Mononuclear cell (primary cell): Measurements from ENCODE around the gene BARHL1. TPM values are rescaled to one million over a fixed set of nuclear protein-coding genes. Genes with fewer than 3 reads are reported as not detected.
"Not testable (repeated sequence)": the region's sequence is repeated elsewhere in the genome, so short reads cannot be mapped to it uniquely, and the experiment has no call there.

Experiments
- H3K27me3 ChIP-seq: 2 replicates; pipeline ENCODE4 v1.6.0; 2011; ENCODE audit warnings: low read length, control low read depth; ENCODE audit not compliant: insufficient read depth
- H3K4me1 ChIP-seq: 2 replicates; pipeline ENCODE4 v1.5.1; 2011; ENCODE audit warnings: mild to moderate bottlenecking, low read length, control low read depth; ENCODE audit not compliant: insufficient read depth
- H3K4me3 ChIP-seq: 2 replicates; pipeline ENCODE4 v1.5.1; 2011; ENCODE audit warnings: mild to moderate bottlenecking, low read length, moderate library complexity
- H3K9me3 ChIP-seq: 2 replicates; pipeline ENCODE4 v1.5.1; 2011; ENCODE audit warnings: low read depth, mild to moderate bottlenecking, control low read depth, low read length
- total RNA-seq: library from RNA; depleted of rRNA; stranded (reverse); fragments of >200 nt; gene quantifications from one replicate; pipeline ENCODE4 v1.2.3, GENCODE V29; 2012

Gene BARHL1
- total RNA-seq, 1 donor, result not detected

DNA sequence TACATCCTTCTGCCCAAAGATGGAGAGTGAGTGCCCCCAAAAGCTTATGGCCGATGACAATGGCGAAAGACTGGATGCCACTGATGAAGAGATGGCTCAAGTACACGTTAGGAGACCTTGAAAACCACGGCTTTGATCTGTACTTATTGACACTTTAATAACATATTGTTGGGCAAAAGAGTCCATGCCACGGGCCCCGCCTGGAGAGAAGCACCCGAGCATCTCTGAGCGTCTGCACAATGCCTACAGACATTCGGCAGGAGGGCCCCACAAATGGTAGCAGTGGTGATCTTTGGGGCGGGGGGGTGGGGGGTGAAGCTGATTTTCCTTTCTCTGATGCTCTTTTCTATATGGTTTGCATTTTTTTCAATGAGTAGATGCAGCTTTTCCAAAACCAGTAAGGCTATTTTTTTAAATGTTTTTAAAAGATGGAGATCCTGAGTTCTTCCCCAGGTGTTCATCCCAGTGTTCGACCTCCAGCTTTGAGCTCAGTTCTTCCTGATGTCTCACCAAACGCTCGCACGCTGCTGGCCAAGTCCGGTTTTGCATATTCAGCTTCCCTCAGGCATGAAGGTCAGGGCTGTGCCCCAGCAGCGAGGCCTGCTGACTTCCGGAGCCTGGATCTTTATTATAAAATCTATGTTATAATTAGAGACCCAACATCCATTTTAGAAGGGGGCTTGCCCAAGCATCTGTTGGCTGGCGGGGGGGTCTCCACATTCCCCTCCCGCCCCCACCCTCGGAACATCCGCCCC, 34.3 kb upstream of the BARHL1 start:
- Histone ChIP-seq H3K27me3 (no peaks in the 10 kb centered on the region), H3K4me3 (no peak overlapping the region), H3K4me1 (no peaks in the 10 kb centered on the region), H3K9me3 (no peaks in the 10 kb centered on the region)

DNA sequence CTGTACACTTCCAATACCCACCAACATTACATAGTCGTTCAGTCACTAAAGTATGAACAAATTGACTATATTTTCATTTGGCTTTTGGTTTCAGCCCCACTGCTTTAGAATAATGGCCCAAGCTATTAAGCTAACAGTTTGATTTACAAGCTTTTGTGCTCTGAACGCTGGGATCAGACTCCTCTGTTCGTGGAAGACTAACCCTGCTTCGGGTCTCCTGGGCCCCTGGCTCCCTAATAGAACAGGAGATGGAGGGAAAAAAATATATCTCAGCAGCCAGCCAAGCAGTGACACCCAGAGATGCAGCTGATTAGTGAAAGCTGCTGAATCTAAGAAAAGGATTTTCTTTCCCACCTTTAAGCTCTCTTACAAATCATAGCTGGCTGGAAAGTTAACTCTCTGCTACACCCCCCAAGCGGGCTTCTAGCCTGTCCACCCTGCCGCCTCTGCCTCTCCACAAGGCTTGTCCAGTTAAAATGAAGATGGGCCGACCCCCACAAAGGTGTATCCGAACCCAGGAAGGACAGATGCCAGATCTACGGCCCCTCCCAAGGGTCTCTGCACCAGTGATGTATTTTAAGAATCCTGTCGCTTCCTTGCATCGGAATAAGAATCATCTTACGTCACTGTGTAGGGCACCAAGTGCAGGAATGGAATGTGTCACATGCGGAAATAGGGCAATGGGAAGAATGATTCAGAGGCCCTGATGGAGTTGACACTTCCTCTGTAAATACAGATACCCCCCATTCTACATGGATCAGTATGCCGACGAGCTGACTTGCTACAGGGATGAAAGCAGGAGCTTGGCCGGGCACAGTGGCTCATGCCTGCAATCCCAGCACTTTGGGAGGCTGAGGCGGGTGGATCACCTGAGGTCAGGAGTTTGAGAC, 33.4 kb upstream of the BARHL1 start:
- Histone ChIP-seq H3K9me3 (no peaks in the 10 kb centered on the region), H3K27me3 (no peaks in the 10 kb centered on the region), H3K4me3 (no peak overlapping the region), H3K4me1 (no peaks in the 10 kb centered on the region)

DNA sequence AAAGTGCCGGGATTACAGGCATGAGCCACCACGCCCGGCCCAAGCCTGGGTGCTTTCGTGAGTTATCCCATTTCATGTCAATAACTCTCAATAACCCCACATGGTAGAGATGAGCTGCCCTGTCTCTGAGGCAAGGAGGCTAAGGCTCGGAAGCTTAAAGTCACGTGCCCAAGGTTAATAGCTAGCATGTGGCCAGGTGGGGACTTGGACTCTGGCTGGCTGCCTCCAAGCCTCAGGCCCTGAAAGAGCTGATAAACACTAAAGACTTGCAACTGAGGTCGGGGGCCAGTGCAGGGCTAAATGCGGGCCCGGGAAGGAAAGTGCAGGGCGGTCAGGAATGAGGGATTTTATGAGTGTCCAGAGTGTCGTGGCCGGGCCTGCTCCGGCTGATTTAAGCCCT, 30.9 kb upstream of the BARHL1 start:
- no peak overlapping the region for H3K4me3 ChIP-seq
- no peaks in the 10 kb centered on the region for H3K9me3 ChIP-seq
- no peaks in the 10 kb centered on the region for H3K27me3 ChIP-seq
- H3K4me1 ChIP-seq, result no peaks in the 10 kb centered on the region

DNA sequence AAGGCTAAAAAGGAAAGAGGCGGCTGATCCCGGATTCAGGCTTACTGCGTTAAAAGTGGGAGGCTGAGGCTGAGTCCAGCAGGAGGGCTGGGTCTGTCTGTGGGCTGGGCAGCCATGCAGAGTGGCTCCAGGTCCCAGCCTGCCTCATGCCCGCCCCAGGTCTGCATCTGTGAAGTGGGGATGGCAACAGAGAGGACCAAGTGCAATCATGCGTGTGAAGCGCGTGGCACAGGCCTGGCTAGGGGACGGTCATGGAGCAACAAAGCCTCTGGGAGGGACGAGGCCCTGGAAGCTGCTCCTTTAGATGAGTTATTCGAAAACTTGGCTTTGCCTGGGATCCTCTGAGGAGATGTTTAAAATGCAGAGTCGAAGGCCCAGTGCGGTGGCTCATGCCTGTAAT, 30.4 kb upstream of the BARHL1 start:
- Histone ChIP-seq H3K4me1 (no peaks in the 10 kb centered on the region), H3K9me3 (no peaks in the 10 kb centered on the region), H3K4me3 (no peak overlapping the region), H3K27me3 (no peaks in the 10 kb centered on the region)

DNA sequence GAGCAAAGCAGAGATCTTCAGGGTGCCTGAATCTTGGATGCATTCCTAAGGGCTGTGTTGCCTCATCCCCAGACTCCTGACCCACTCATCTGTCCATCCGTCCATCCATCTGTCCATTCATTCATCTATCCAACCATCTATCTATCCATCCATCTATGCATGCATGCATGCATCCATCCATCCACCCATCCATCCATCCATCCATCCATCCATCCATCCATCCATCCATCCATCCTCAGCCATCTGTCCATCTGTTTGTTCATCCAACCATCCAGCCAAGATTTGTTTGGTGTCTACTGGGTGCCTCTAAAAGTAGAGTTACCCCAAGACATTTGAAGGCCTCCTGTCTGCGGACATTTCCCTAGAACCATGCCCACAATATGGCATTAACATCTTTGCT, 27.7 kb upstream of the BARHL1 start:
- H3K4me3 ChIP-seq, result no peak overlapping the region
- H3K9me3 ChIP-seq, result no peaks in the 10 kb centered on the region
- H3K4me1 ChIP-seq, result no peaks in the 10 kb centered on the region
- H3K27me3 ChIP-seq, result no peaks in the 10 kb centered on the region

DNA sequence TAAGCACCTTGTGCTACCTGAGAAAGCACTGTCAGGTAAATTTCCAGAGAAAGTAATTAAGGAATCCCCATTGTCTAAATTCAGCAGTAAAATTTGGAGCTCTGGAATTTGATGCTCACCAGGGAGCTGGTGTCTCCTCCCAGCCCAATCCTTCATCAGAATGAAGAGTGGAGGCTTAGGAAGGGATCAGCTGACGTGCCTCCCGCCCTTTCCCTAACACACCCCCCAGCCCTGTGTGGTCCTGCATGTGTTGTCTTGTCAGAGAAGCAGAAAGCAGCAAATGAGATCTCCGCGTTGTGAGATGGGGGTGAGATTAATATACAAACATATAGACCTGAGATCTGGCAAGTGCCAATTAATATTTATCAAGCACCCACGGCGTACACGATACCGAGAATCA, 26.9 kb upstream of the BARHL1 start:
- Histone ChIP-seq H3K27me3 (no peaks in the 10 kb centered on the region), H3K9me3 (no peaks in the 10 kb centered on the region), H3K4me3 (no peak overlapping the region), H3K4me1 (no peaks in the 10 kb centered on the region)

DNA sequence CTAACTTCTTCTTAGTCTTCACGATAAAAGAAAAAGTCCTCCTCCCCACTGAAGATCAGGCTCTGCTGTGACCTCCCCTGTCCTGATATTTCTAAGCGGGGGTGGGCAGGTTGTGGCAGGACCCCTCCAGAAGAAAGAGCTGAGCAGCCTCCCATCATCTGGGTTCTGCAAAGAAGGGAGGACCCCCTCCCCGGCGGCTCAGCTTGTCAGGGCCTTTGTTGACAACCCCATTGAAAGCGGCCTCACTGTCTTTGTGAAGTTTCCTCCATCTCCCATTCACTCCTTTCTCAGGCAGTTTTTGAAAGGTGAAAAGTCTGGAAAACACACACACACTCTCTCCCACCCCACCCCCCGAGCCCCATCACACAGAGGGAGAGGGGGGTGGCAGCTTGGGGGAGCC, 26.2 kb upstream of the BARHL1 start:
- H3K9me3 ChIP-seq, result no peaks in the 10 kb centered on the region
- H3K4me3 ChIP-seq, result no peak overlapping the region
- H3K4me1 ChIP-seq, result no peaks in the 10 kb centered on the region
- no peaks in the 10 kb centered on the region for H3K27me3 ChIP-seq

DNA sequence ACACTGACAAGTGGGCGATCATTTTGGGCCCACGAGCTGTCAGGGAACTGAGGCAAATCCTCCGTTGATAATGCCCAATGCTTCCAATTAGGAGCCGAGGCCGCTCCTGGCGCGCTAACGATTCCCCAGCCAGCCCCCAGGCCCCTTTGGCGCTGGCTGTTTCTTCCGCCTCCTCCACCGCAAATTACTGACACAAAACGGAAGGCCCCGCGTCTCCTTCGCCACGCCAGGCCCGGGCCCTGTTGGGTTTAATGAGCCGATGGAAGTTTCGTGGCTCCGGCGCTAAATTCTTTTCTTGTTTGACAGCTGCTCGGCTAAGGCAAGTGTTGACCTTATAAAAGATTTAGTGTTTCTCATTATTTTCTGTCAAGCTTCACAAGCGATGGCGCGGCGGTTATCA, 25.7 kb upstream of the BARHL1 start:
- H3K9me3 ChIP-seq, result no peaks in the 10 kb centered on the region
- H3K4me3 ChIP-seq, result no peak overlapping the region
- H3K27me3 ChIP-seq, result no peaks in the 10 kb centered on the region
- no peaks in the 10 kb centered on the region for H3K4me1 ChIP-seq

DNA sequence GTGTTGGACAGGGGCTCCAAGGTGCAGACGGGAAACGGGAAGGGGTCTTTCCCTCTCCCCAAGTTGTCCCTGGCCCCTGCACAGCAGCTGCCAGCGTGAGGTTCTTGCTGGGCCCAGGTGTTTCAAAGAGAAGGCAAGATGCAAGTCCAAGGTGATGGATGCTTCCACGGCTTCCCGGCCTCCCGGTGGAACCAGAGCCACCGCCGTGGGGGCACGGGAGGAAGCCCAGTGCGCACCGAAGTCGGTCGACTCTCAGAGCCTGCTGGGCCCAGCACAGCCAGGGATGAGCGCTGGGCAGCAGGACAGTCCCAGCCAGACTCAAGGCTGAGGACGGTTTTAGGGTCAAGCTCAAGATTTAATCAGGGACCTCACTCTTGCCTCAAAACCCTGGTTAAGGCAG, 25.2 kb upstream of the BARHL1 start:
- Histone ChIP-seq H3K27me3 (no peaks in the 10 kb centered on the region), H3K4me1 (no peaks in the 10 kb centered on the region), H3K4me3 (no peak overlapping the region), H3K9me3 (no peaks in the 10 kb centered on the region)

DNA sequence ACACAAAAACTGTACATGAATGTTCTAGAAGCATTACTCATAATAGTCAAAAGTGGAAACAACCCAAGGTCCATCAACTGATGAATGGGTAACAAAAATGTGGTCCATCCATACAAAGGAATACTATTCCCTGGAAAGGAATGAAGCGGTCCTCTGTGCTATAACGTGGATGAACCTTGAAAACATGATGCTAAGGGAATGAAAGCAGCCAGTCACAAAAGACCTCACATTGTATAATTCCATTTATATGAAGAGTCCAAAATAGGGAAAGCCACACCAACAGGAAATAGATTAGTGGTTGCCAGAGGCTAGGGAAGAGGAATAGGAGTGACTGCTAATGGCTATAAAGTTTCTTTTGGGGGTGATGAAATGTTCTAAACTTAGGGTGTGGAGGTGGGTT, 22.7 kb upstream of the BARHL1 start:
- H3K4me1 ChIP-seq, result no peaks in the 10 kb centered on the region
- H3K9me3 ChIP-seq, result no peaks in the 10 kb centered on the region
- no peaks in the 10 kb centered on the region for H3K27me3 ChIP-seq
- no peak overlapping the region for H3K4me3 ChIP-seq

DNA sequence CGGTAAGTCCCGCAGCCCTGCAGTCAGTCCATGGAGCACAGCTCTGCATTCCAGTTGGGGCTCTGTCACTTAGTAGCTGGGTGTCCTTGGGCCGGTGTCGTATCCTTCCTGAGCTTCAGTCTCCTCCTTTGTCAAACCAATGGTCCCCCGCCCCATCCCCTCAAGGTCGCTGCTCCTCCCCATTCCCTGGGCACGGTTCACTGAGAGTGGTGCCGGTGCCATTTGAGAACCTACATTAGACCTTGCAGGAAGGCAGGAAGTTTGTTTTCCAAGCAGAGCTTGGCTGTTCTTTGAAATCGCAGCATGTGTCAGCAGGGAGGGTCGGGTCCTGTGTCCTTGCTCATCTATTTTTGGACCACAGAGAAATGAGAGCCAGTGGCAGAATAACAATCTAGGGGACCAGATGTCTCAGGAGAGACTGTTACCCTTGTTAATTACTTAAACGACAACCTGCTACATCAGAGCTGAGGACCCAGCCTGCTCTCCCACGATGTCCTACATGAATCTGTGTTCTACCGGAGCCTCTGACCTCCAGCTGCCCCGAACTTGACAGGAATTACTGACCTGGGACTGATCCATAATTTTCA, 21.7 kb upstream of the BARHL1 start:
- Histone ChIP-seq H3K27me3 (no peaks in the 10 kb centered on the region), H3K4me3 (no peak overlapping the region), H3K4me1 (no peaks in the 10 kb centered on the region), H3K9me3 (no peaks in the 10 kb centered on the region)

DNA sequence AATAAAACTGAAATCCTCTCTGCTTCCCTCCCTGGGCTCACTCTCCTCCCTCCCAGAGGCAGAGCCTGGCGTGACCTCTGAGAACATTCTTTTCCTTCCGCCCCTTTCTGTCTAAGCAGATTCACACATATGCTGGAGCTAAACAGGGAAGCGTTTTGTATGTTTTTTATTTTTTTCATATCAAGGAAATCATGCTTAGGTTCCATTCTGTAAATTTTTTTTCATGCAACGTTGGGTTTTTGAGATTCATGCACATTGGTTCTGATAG, 20.2 kb upstream of the BARHL1 start:
- no peaks in the 10 kb centered on the region for H3K27me3 ChIP-seq
- H3K4me1 ChIP-seq, result no peaks in the 10 kb centered on the region
- no peak overlapping the region for H3K4me3 ChIP-seq
- no peaks in the 10 kb centered on the region for H3K9me3 ChIP-seq

DNA sequence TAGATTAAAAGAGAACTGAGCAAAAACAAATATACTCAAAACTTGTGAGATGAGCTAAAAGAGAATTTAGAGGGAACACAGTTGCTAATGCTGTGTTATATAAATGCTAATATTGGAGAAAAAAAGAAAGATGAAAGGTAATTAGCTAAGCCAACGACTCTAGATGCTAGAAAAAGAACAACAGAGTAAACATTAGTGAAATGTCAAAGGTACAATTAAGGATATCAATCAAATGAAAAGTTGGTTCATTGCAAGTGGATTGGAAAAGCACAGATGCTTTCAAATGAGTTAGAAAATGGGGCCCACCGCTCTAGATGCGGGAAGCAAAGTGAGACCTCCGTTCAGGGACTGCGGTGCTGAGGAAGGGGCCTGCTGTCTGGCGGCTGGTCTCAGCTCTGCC, 17.9 kb upstream of the BARHL1 start:
- no peaks in the 10 kb centered on the region for H3K4me1 ChIP-seq
- no peaks in the 10 kb centered on the region for H3K9me3 ChIP-seq
- no peaks in the 10 kb centered on the region for H3K27me3 ChIP-seq
- no peak overlapping the region for H3K4me3 ChIP-seq

DNA sequence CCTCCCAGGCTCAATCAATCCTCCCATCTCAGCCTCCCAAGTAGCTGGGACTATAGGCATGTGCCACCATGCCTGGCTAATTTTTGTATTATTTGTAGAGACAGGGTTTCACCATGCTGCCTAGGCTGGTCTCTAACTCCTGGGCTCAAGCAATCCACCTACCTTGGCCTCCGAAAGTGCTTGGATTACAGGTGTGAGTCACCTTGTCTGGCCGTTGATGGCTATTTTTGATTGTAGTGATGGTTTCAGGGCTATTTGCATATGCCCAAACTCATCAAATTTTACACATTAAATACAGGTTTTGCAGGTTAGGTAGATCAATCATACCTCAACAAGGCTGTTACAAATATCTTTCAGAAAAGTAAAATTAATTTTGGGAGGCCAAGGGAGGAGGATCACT, 13.6 kb upstream of the BARHL1 start:
- H3K4me3 ChIP-seq, H3K27me3 ChIP-seq, H3K9me3 ChIP-seq, H3K4me1 ChIP-seq: not testable (repeated sequence)

DNA sequence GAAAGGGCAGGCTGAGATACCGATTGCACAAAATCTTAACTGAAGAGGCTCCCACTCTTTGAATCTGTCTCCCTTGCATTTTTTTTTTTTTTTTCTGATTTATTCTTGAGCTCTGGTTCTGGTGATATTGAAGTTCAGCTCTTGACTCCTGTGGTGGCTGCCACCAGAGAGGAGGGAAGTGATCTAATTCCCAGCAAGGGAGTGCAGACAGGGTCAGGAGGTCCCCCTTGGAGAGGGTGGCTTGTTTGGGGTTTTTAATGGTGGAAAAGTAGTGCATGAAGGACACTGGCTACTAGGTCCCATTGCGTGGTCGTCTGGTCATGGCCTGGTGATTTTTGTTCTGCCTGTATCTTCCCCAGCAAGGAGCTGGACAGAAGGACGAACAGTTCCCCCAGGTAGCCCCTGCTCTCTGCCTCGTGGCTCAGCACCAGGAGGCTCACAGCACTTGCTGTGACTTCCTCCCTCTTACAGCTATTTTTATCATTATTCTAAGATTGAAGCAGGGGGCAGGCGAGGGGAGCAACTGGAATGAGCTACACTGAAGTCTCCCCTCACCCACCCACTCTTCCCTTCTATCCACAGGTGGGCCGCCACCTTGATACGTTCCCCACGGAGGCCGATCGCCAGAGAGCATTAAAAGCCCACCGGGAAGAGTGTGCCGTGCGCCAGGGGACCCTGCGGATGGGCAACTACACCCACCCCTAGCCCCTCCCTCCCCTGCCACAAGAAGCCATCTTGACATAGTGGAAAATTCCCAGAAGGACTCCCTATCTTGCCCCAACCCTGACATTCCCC, 10.4 kb upstream of the BARHL1 start:
- Histone ChIP-seq H3K9me3 (no peaks in the 10 kb centered on the region), H3K4me3 (no peak overlapping the region), H3K27me3 (peaks cover 19% of the 10 kb centered on the region), H3K4me1 (no peaks in the 10 kb centered on the region)
